K562 (cell line): Measurements from ENCODE around the gene MYL9. TPM values are rescaled to one million over a fixed set of nuclear protein-coding genes. Genes with fewer than 3 reads are reported as not detected.

Experiments used
- FIP1L1 ChIP-seq: fragments of 200-400 bp; formaldehyde crosslinking; IDR thresholded peaks from 2 replicates; pipeline ENCODE4 v1.6.1; 2018; ENCODE audit warnings: mild to moderate bottlenecking, low read depth, low read length; ENCODE audit not compliant: poor library complexity, severe bottlenecking
- HNRNPLL ChIP-seq: fragments of 200-400 bp; formaldehyde crosslinking; IDR thresholded peaks from 2 replicates; pipeline ENCODE4 v1.6.1; 2017; ENCODE audit warnings: low read length, low read depth, mild to moderate bottlenecking; ENCODE audit not compliant: poor library complexity, severe bottlenecking
- RBFOX2 ChIP-seq: fragments of 200-400 bp; formaldehyde crosslinking; IDR thresholded peaks from 2 replicates; pipeline ENCODE4 v1.6.1; 2017; ENCODE audit warnings: low read depth, mild to moderate bottlenecking, low read length, moderate library complexity
- TEAD2 ChIP-seq: fragments of 450-650 bp; IDR thresholded peaks from 2 replicates; pipeline ENCODE4 v1.6.1; 2016; ENCODE audit warnings: missing genetic modification characterization, control low read depth, missing compliant biosample characterization
- ZNF263 ChIP-seq: sonication (generic); formaldehyde crosslinking; IDR thresholded peaks from 2 replicates; pipeline ENCODE4 v1.8.0; 2022; ENCODE audit warnings: mild to moderate bottlenecking, missing genetic modification reagents, borderline replicate concordance
- ZNF696 ChIP-seq: fragments of 250-450 bp; sonication (Bioruptor Pico); conservative IDR thresholded peaks from 2 replicates; pipeline ENCODE4 v1.4.0; 2020; ENCODE audit warnings: mild to moderate bottlenecking, moderate library complexity
- polyA plus RNA-seq, 8 experiments: library from polyadenylated mRNA; depleted of rRNA in 4 of 8; stranded (reverse) in 5 of 8; unstranded in 3 of 8; fragments of >200 nt; fragmentation: Nextera tagmentation in 2 of 8; fragmentation: Illumina TruSeq in 1 of 8; extraction: Ambion mirVana in 2 of 8; extraction: Trizol in 1 of 8; gene quantifications; 2 replicates each; pipeline versions ENCODE4 v1.2.1 to v1.2.3, GENCODE V29; 2011 to 2014; ENCODE audit warnings: inconsistent platforms in 1 of 8, missing spikeins in 1 of 8
- total RNA-seq, 7 experiments: library from RNA; depleted of rRNA in 6 of 7; stranded (reverse); fragments of >200 nt in 6 of 7; fragmentation: Illumina TruSeq in 2 of 7; extraction: Trizol in 2 of 7; gene quantifications; 2 replicates each; pipeline versions ENCODE4 v1.2.1 to v1.2.3, GENCODE V29; 2011 to 2021; ENCODE audit warnings: low replicate concordance in 1 of 7
- TF ChIP-seq, protein P1 (sequence below): fragments of 450-650 bp; formaldehyde crosslinking; IDR thresholded peaks from 2 replicates; pipeline ENCODE4 v1.4.0; 2020; ENCODE audit warnings: mild to moderate bottlenecking, moderate library complexity
- TF ChIP-seq, protein P2 (sequence below): fragments of 200-600 bp; sonication (generic); IDR thresholded peaks from one replicate; pipeline ENCODE4 v1.6.1; 2012; ENCODE audit warnings: mild to moderate bottlenecking, low read depth, low read length, inconsistent platforms
- TF ChIP-seq, protein P3 (sequence below): sonication (generic); formaldehyde crosslinking; IDR thresholded peaks from 2 replicates; pipeline ENCODE4 v1.8.0; 2022; ENCODE audit warnings: mild to moderate bottlenecking, low read depth, missing genetic modification reagents
- TF ChIP-seq, protein P4 (sequence below): sonication (generic); formaldehyde crosslinking; IDR thresholded peaks from 2 replicates; pipeline ENCODE4 v1.8.0; 2022; ENCODE audit warnings: mild to moderate bottlenecking, missing genetic modification reagents

The MYL9 gene
- total and polyA plus RNA-seq, 9 of the 15 experiments (the other 6 are each of a cell fraction or from before 2014, with no cell fraction given) = 0.11 to 3.2 (median 0.81) TPM; not detected in 1

DNA sequence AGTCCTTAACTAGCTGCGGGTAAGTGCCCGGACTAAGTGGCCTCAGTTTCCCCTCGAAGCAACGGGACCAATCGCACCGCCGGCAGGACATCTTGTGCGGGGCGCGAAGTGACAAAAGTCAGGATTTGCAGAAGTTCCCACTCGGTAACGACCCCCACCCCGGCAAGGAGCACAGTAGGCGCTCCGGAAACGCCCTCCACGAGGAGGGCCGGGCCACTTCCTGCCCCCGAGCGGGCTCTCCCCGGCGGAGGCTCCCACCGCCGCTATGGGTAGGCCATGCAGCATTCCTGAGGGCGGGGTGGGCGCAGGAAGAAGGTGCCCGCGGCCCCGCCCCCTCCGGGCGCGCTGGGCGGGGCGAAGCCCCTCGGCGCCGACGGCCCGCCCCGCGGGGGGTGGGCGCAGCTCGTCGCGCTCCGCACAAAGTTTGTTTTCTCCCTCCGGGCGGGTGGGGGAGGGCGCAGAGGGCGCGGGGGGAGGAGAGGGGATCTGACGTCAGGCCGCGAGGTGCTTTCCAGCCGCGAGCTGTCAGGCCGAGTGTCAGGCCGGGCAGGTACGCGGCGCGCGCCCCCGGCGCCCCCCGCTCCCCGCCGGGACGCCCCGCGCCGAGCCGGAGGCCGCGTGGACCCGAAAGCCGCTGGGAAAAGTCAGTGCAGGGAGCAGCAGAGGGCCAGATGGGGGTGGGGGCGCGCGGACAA, 31.9 kb downstream of the MYL9 start, which contains the start of gene TGIF2 (continued):
- peak; percentile 14 for TF ChIP-seq HNRNPLL
- peak; percentile 83 for TF ChIP-seq RBFOX2
- TF ChIP-seq ZNF696 (CRISPR knock-in tag) = no peak
- TF ChIP-seq, protein P1, sequence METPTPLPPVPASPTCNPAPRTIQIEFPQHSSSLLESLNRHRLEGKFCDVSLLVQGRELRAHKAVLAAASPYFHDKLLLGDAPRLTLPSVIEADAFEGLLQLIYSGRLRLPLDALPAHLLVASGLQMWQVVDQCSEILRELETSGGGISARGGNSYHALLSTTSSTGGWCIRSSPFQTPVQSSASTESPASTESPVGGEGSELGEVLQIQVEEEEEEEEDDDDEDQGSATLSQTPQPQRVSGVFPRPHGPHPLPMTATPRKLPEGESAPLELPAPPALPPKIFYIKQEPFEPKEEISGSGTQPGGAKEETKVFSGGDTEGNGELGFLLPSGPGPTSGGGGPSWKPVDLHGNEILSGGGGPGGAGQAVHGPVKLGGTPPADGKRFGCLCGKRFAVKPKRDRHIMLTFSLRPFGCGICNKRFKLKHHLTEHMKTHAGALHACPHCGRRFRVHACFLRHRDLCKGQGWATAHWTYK (CRISPR knock-in tag) = no peak
- TF ChIP-seq ZNF263 = peak; percentile 46; the same call in 1 of the 2 replicates
- TF ChIP-seq FIP1L1 = peak; percentile 66
- TF ChIP-seq, protein P2, sequence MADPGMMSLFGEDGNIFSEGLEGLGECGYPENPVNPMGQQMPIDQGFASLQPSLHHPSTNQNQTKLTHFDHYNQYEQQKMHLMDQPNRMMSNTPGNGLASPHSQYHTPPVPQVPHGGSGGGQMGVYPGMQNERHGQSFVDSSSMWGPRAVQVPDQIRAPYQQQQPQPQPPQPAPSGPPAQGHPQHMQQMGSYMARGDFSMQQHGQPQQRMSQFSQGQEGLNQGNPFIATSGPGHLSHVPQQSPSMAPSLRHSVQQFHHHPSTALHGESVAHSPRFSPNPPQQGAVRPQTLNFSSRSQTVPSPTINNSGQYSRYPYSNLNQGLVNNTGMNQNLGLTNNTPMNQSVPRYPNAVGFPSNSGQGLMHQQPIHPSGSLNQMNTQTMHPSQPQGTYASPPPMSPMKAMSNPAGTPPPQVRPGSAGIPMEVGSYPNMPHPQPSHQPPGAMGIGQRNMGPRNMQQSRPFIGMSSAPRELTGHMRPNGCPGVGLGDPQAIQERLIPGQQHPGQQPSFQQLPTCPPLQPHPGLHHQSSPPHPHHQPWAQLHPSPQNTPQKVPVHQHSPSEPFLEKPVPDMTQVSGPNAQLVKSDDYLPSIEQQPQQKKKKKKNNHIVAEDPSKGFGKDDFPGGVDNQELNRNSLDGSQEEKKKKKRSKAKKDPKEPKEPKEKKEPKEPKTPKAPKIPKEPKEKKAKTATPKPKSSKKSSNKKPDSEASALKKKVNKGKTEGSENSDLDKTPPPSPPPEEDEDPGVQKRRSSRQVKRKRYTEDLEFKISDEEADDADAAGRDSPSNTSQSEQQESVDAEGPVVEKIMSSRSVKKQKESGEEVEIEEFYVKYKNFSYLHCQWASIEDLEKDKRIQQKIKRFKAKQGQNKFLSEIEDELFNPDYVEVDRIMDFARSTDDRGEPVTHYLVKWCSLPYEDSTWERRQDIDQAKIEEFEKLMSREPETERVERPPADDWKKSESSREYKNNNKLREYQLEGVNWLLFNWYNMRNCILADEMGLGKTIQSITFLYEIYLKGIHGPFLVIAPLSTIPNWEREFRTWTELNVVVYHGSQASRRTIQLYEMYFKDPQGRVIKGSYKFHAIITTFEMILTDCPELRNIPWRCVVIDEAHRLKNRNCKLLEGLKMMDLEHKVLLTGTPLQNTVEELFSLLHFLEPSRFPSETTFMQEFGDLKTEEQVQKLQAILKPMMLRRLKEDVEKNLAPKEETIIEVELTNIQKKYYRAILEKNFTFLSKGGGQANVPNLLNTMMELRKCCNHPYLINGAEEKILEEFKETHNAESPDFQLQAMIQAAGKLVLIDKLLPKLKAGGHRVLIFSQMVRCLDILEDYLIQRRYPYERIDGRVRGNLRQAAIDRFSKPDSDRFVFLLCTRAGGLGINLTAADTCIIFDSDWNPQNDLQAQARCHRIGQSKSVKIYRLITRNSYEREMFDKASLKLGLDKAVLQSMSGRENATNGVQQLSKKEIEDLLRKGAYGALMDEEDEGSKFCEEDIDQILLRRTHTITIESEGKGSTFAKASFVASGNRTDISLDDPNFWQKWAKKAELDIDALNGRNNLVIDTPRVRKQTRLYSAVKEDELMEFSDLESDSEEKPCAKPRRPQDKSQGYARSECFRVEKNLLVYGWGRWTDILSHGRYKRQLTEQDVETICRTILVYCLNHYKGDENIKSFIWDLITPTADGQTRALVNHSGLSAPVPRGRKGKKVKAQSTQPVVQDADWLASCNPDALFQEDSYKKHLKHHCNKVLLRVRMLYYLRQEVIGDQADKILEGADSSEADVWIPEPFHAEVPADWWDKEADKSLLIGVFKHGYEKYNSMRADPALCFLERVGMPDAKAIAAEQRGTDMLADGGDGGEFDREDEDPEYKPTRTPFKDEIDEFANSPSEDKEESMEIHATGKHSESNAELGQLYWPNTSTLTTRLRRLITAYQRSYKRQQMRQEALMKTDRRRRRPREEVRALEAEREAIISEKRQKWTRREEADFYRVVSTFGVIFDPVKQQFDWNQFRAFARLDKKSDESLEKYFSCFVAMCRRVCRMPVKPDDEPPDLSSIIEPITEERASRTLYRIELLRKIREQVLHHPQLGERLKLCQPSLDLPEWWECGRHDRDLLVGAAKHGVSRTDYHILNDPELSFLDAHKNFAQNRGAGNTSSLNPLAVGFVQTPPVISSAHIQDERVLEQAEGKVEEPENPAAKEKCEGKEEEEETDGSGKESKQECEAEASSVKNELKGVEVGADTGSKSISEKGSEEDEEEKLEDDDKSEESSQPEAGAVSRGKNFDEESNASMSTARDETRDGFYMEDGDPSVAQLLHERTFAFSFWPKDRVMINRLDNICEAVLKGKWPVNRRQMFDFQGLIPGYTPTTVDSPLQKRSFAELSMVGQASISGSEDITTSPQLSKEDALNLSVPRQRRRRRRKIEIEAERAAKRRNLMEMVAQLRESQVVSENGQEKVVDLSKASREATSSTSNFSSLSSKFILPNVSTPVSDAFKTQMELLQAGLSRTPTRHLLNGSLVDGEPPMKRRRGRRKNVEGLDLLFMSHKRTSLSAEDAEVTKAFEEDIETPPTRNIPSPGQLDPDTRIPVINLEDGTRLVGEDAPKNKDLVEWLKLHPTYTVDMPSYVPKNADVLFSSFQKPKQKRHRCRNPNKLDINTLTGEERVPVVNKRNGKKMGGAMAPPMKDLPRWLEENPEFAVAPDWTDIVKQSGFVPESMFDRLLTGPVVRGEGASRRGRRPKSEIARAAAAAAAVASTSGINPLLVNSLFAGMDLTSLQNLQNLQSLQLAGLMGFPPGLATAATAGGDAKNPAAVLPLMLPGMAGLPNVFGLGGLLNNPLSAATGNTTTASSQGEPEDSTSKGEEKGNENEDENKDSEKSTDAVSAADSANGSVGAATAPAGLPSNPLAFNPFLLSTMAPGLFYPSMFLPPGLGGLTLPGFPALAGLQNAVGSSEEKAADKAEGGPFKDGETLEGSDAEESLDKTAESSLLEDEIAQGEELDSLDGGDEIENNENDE = no peak
- TF ChIP-seq TEAD2 = peak; percentile 89
- TF ChIP-seq, protein P3, sequence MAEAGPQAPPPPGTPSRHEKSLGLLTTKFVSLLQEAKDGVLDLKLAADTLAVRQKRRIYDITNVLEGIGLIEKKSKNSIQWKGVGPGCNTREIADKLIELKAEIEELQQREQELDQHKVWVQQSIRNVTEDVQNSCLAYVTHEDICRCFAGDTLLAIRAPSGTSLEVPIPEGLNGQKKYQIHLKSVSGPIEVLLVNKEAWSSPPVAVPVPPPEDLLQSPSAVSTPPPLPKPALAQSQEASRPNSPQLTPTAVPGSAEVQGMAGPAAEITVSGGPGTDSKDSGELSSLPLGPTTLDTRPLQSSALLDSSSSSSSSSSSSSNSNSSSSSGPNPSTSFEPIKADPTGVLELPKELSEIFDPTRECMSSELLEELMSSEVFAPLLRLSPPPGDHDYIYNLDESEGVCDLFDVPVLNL (CRISPR knock-in tag) = 0 out of 2 replicates have a peak, but pooled peaks have one; percentile 50
- TF ChIP-seq, protein P4, sequence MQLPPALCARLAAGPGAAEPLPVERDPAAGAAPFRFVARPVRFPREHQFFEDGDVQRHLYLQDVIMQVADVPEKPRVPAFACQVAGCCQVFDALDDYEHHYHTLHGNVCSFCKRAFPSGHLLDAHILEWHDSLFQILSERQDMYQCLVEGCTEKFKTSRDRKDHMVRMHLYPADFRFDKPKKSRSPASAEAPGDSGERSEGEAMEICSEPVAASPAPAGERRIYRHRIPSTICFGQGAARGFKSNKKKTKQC = 0 out of 2 replicates have a peak, but pooled peaks have one; percentile 37
